Measurements from ENCODE around the gene RAB6A. TPM values are rescaled to one million over a fixed set of nuclear protein-coding genes. Genes with fewer than 3 reads are reported as not detected.

RAB6A gene
- polyA plus RNA-seq, 1 experiment: 153 TPM

- DNase-seq (ENCODE audit: low read depth, low spot score): no peak
- H3K9me3 ChIP-seq (ENCODE audit: control insufficient read depth, insufficient read depth, low read length): no peaks in the 10 kb centered on the region
- H3K27ac ChIP-seq (ENCODE audit: low read depth, low read length): no peak overlapping the region
- peaks cover 2% of the 10 kb centered on the region for H3K27me3 ChIP-seq (ENCODE audit: control insufficient read depth, insufficient read depth, low read length)
- CTCF ChIA-PET: interaction anchor here (1.8 to 7.4 kb wide), 2 partner anchors 32 to 306 kb away, joined by 5 to 125 read pairs; no protein-coding TSS in a partner anchor
- TF ChIP-seq CTCF (IDR thresholded peaks at IDR 0.05; ENCODE audit: low read depth, low read length): no peak
- no peak overlapping the region for H3K4me3 ChIP-seq (ENCODE audit: low read depth, low read length)
- POLR2A ChIA-PET: no interaction called here
Observed at GRCh38 chr11:73656985-73657384, 103.9 kb downstream of the RAB6A start.

GRCh38 chr11:73655686-73656085, 105.2 kb downstream of the RAB6A start:
- no peaks in the 10 kb centered on the region for H3K9me3 ChIP-seq (ENCODE audit: control insufficient read depth, insufficient read depth, low read length)
- DNase-seq (ENCODE audit: low read depth, low spot score): no peak
- peaks cover 2% of the 10 kb centered on the region for H3K27me3 ChIP-seq (ENCODE audit: control insufficient read depth, insufficient read depth, low read length)
- no peak for TF ChIP-seq CTCF (IDR thresholded peaks at IDR 0.05; ENCODE audit: low read depth, low read length)
- ChIA-PET POLR2A (no interaction called here), CTCF (interaction anchor here (0.6 to 1.8 kb wide), 2 partner anchors 122 to 305 kb away, joined by 3 to 5 read pairs; no protein-coding TSS in a partner anchor)
- no peak overlapping the region for H3K4me3 ChIP-seq (ENCODE audit: low read depth, low read length)
- no peak overlapping the region for H3K27ac ChIP-seq (ENCODE audit: low read depth, low read length)

GRCh38 chr11:73654482-73655021, 106.3 kb downstream of the RAB6A start:
- DNase-seq (ENCODE audit: low read depth, low spot score): no peak
- no peak overlapping the region for H3K4me3 ChIP-seq (ENCODE audit: low read depth, low read length)
- ChIA-PET CTCF (no interaction called here), POLR2A (no interaction called here)
- no peaks in the 10 kb centered on the region for H3K9me3 ChIP-seq (ENCODE audit: control insufficient read depth, insufficient read depth, low read length)
- no peak for TF ChIP-seq CTCF (IDR thresholded peaks at IDR 0.05; ENCODE audit: low read depth, low read length)
- no peak overlapping the region for H3K27ac ChIP-seq (ENCODE audit: low read depth, low read length)
- peaks cover 5% of the 10 kb centered on the region for H3K27me3 ChIP-seq (ENCODE audit: control insufficient read depth, insufficient read depth, low read length)

- Histone ChIP-seq H3K27me3 (ENCODE audit: control insufficient read depth, insufficient read depth, low read length) (peaks cover 7% of the 10 kb centered on the region), H3K9me3 (ENCODE audit: control insufficient read depth, insufficient read depth, low read length) (no peaks in the 10 kb centered on the region), H3K27ac (ENCODE audit: low read depth, low read length) (no peak overlapping the region), H3K4me3 (ENCODE audit: low read depth, low read length) (no peak overlapping the region)
- no peak for DNase-seq (ENCODE audit: low read depth, low spot score)
- CTCF ChIA-PET: no interaction called here
- TF ChIP-seq CTCF (IDR thresholded peaks at IDR 0.05; ENCODE audit: low read depth, low read length): no peak
- POLR2A ChIA-PET: no interaction called here
Observed at GRCh38 chr11:73653996-73654395, 106.9 kb downstream of the RAB6A start.

GRCh38 chr11:73652856-73653559, 107.9 kb downstream of the RAB6A start:
- CTCF ChIA-PET: no interaction called here

More at GRCh38 chr11:73652856-73653559, 107.9 kb downstream of the RAB6A start:
- Histone ChIP-seq H3K9me3 (ENCODE audit: control insufficient read depth, insufficient read depth, low read length) (no peaks in the 10 kb centered on the region), H3K27ac (ENCODE audit: low read depth, low read length) (no peak overlapping the region), H3K4me3 (ENCODE audit: low read depth, low read length) (no peak overlapping the region), H3K27me3 (ENCODE audit: control insufficient read depth, insufficient read depth, low read length) (peaks cover 7% of the 10 kb centered on the region)
- DNase-seq (ENCODE audit: low read depth, low spot score): no peak
- no peak for TF ChIP-seq CTCF (IDR thresholded peaks at IDR 0.05; ENCODE audit: low read depth, low read length)
- POLR2A ChIA-PET: no interaction called here

Data from AG04450 (cell line).